ENCODE measurements around the gene GABBR1.

The GABBR1 gene

DNA sequence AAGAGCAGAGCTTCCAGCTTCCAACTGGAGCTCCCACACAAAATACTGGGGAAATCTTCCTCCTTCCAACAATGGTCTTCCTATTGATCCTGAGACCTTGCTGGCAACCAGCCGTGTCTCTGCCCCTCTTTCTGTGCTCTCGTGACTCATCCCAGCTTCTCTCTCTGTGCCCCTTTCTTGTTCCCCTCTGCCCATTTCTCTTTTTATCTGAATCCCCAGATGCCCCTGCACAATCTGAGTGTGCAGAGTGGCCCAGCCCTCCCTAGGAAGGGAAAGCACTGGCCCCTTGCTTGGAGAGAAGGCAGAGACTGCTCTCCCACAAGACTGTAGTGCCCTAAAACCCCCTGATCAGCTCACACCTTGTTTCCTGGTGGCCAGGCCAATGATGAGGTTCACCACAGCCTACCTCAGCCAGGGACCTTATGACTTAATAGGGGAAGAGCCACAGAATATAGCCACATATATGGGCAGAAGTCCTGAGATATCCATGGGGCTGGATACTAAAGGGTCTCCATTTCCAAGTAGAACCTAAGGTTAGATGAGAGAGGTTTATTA lies 122.2 kb downstream of the GABBR1 start:
- Histone ChIP-seq H3K9ac (no peak overlapping the region), H3K4me1 (ENCODE audit: low read depth, poor library complexity, severe bottlenecking) (peaks cover 26% of the 10 kb centered on the region), H3K27me3 (ENCODE audit: insufficient read depth, low read depth) (no peaks in the 10 kb centered on the region), H3K27ac (no peak overlapping the region), H3K79me2 (ENCODE audit: insufficient read depth, low read depth) (no peaks in the 10 kb centered on the region), H4K20me1 (ENCODE audit: insufficient read depth) (no peaks in the 10 kb centered on the region), H2AFZ (ENCODE audit: low read depth) (no peak overlapping the region), H3K36me3 (ENCODE audit: insufficient read depth) (no peaks in the 10 kb centered on the region), H3K4me3 (IDR thresholded peaks at IDR 0.05; ENCODE audit: insufficient read depth, low read depth, low read length) (no peak overlapping the region), H3K4me2 (no peak overlapping the region)
- TF ChIP-seq, protein P1, sequence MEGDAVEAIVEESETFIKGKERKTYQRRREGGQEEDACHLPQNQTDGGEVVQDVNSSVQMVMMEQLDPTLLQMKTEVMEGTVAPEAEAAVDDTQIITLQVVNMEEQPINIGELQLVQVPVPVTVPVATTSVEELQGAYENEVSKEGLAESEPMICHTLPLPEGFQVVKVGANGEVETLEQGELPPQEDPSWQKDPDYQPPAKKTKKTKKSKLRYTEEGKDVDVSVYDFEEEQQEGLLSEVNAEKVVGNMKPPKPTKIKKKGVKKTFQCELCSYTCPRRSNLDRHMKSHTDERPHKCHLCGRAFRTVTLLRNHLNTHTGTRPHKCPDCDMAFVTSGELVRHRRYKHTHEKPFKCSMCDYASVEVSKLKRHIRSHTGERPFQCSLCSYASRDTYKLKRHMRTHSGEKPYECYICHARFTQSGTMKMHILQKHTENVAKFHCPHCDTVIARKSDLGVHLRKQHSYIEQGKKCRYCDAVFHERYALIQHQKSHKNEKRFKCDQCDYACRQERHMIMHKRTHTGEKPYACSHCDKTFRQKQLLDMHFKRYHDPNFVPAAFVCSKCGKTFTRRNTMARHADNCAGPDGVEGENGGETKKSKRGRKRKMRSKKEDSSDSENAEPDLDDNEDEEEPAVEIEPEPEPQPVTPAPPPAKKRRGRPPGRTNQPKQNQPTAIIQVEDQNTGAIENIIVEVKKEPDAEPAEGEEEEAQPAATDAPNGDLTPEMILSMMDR (conservative IDR thresholded peaks at IDR 0.05; ENCODE audit: low read depth, low read length) = no peak

DNA sequence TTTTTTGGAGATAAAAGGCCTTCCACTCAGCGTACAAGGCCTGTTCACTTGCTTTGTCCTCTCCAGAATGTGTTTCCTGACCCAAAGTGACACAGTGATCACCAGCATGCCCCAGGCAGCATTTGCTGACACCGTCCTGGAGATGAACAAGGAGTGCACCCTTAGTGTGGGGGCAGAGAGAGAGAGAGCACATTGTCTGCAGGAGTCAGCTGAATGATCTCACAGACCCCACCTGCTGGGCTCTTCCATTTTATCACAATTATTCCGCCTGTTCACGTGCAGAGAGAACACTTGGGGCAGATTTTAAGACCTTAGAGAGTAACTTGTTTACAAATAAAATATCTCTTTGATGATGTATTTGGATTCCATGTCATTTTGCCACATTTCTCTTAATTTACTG lies 122.8 kb downstream of the GABBR1 start:
- Histone ChIP-seq H3K79me2 (ENCODE audit: insufficient read depth, low read depth) (no peaks in the 10 kb centered on the region), H4K20me1 (ENCODE audit: insufficient read depth) (no peaks in the 10 kb centered on the region), H3K4me2 (no peak overlapping the region), H3K36me3 (ENCODE audit: insufficient read depth) (no peaks in the 10 kb centered on the region), H3K27me3 (ENCODE audit: insufficient read depth, low read depth) (no peaks in the 10 kb centered on the region), H3K9ac (no peak overlapping the region), H2AFZ (ENCODE audit: low read depth) (no peak overlapping the region), H3K27ac (no peak overlapping the region), H3K4me1 (ENCODE audit: low read depth, poor library complexity, severe bottlenecking) (peaks cover 20% of the 10 kb centered on the region), H3K4me3 (IDR thresholded peaks at IDR 0.05; ENCODE audit: insufficient read depth, low read depth, low read length) (no peak overlapping the region)
- TF ChIP-seq, protein P1 (conservative IDR thresholded peaks at IDR 0.05; ENCODE audit: low read depth, low read length) = no peak

Data from KMS-11 (cell line).